Measurements from ENCODE around the gene KRTAP10-3. TPM values are rescaled to one million over a fixed set of nuclear protein-coding genes. Genes with fewer than 3 reads are reported as not detected.

KRTAP10-3 gene
- total RNA-seq, 1 donor from 2014 or later = not detected

- Mint-ChIP-seq H3K4me3 (peak overlapping the region; percentile 33), H3K9me3 (peaks cover 17% of the 10 kb centered on the region), H3K27me3 (peaks cover 28% of the 10 kb centered on the region), H3K4me1 (peaks cover 8% of the 10 kb centered on the region), H3K36me3 (ENCODE audit: low read depth) (peaks cover 8% of the 10 kb centered on the region), H3K27ac (no peak overlapping the region)
- ATAC-seq (ENCODE audit: low read depth) = no peak
- ChIA-PET CTCF (no interaction called here), POLR2A (interaction anchor here (0.5 kb wide), 1 partner anchor 1326 kb away, joined by 4 read pairs; no protein-coding TSS in a partner anchor)
- TF ChIP-seq, protein P1, sequence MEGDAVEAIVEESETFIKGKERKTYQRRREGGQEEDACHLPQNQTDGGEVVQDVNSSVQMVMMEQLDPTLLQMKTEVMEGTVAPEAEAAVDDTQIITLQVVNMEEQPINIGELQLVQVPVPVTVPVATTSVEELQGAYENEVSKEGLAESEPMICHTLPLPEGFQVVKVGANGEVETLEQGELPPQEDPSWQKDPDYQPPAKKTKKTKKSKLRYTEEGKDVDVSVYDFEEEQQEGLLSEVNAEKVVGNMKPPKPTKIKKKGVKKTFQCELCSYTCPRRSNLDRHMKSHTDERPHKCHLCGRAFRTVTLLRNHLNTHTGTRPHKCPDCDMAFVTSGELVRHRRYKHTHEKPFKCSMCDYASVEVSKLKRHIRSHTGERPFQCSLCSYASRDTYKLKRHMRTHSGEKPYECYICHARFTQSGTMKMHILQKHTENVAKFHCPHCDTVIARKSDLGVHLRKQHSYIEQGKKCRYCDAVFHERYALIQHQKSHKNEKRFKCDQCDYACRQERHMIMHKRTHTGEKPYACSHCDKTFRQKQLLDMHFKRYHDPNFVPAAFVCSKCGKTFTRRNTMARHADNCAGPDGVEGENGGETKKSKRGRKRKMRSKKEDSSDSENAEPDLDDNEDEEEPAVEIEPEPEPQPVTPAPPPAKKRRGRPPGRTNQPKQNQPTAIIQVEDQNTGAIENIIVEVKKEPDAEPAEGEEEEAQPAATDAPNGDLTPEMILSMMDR (IDR thresholded peaks at IDR 0.05) = no peak
- intact Hi-C loops (cut with micrococcal nuclease) = no loop called here
- no peak for DNase-seq
These were observed 10.8 kb downstream of the KRTAP10-3 start for GRCh38 chr21:44547656-44548331.

DNA sequence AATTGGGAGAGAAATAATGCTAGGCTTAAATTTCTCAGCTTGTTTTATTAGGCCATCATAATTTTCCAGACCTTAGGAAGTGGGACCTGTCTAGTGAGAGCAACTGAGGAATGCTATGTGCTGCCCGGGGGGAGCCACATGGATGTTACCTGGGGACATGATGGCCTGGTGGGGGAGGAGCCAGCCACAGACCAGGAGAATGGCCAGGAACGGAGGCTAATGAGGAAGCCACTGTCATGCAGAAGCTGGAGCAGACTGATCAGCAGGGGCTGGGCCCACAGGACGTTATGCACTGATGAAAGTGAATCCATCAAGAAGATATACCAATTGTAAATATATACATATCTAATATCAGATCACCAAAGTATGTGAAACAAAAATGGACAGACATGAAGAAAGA lies 14.0 kb downstream of the KRTAP10-3 start:
- peaks cover 15% of the 10 kb centered on the region for H3K27me3 Mint-ChIP-seq
- TF ChIP-seq, protein P1 (IDR thresholded peaks at IDR 0.05) = no peak
- H3K27ac Mint-ChIP-seq = no peak overlapping the region
- CTCF ChIA-PET = no interaction called here
- peaks cover 17% of the 10 kb centered on the region for H3K9me3 Mint-ChIP-seq
- DNase-seq = no peak
- POLR2A ChIA-PET = no interaction called here
- ATAC-seq (ENCODE audit: low read depth) = no peak
- intact Hi-C loops (cut with micrococcal nuclease) = no loop called here
- peaks cover 8% of the 10 kb centered on the region for H3K36me3 Mint-ChIP-seq (ENCODE audit: low read depth)
- H3K4me1 Mint-ChIP-seq = peaks cover 8% of the 10 kb centered on the region
- H3K4me3 Mint-ChIP-seq = no peak overlapping the region

DNA sequence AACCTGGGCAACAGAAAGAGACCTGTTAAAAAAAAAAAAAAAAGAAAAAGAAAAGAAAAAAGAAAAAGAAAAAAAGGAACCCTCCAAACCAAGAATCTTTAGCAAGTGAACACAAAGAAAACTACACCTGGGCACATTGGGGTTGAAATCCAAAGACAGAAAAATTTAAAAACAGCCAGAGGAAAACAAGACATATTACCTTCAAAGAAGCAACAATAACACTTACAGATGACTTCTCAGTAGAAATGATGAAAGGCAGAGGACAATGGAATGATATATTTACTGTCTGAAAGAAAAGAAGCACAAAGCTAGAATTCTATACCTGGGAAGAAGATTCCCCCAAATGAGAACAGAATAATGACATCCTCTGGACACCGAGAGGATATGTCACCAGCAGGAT lies 15.9 kb downstream of the KRTAP10-3 start:
- no peak overlapping the region for H3K27ac Mint-ChIP-seq
- ChIA-PET POLR2A (no interaction called here), CTCF (no interaction called here)
- peaks cover 8% of the 10 kb centered on the region for H3K27me3 Mint-ChIP-seq
- TF ChIP-seq, protein P1 (IDR thresholded peaks at IDR 0.05) = no peak
- H3K4me1 Mint-ChIP-seq = peaks cover 6% of the 10 kb centered on the region
- no peak overlapping the region for H3K4me3 Mint-ChIP-seq
- peaks cover 6% of the 10 kb centered on the region for H3K36me3 Mint-ChIP-seq (ENCODE audit: low read depth)
- intact Hi-C loops (cut with micrococcal nuclease) = no loop called here
- ATAC-seq (ENCODE audit: low read depth) (no peak), DNase-seq (no peak)
- H3K9me3 Mint-ChIP-seq = peaks cover 15% of the 10 kb centered on the region

GRCh38 chr21:44540741-44541288 lies 17.8 kb downstream of the KRTAP10-3 start:
- H3K4me3 Mint-ChIP-seq = no peak overlapping the region
- no peak for DNase-seq
- no peaks in the 10 kb centered on the region for H3K36me3 Mint-ChIP-seq (ENCODE audit: low read depth)
- ATAC-seq (ENCODE audit: low read depth) = no peak
- POLR2A ChIA-PET = no interaction called here
- intact Hi-C loops (cut with micrococcal nuclease) = no loop called here
- H3K9me3 Mint-ChIP-seq = peaks cover 5% of the 10 kb centered on the region
- H3K27me3 Mint-ChIP-seq = peaks cover 8% of the 10 kb centered on the region
- no peak overlapping the region for H3K27ac Mint-ChIP-seq
- CTCF ChIA-PET = no interaction called here
- TF ChIP-seq, protein P1 (IDR thresholded peaks at IDR 0.05) = no peak
- no peaks in the 10 kb centered on the region for H3K4me1 Mint-ChIP-seq

DNA sequence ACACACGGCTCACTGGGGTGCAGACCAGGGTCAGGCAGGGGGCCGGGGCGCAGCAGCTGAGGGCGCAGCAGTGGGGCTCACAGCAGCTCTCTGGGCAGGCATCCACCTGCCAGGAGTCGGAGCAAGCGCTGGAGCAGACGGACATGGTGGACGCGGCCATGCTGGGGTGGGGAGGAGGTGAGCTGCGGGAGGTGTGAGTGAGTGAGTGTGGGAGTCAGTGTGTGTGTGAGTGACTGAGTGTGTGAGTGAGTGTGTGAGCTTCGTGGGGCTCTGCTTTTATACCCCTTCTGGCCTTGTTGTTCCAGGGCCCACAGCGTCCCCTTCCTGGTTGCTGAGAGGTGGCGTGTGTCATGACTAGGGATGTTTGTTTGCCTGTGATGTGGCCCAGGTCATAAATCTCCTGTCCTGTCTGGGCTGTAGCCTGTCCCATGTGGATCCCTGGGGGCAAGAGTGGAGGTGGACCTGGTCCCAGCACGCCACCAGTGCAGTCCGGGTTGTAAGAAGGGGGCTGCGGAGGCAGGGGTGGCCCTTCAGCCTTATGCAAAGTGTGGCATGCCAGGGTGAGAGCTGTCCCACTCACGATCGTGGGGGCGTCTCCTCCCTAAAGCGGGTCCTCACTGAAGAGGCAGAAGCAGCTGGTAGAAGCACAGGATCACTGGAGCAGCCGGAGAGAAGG lies 18.5 kb downstream of the KRTAP10-3 start, which contains the start of gene KRTAP10-1:
TSS of gene KRTAP10-1 (minus strand) at position 205 of the 676 bp plus-strand sequence. CDS start at position 160, 45 bp downstream.
- no peak for DNase-seq
- intact Hi-C loops (cut with micrococcal nuclease) = no loop called here
- no peak within 1 kb of the TSS for H3K4me3 Mint-ChIP-seq
- no peaks in the 10 kb centered on the region for H3K36me3 Mint-ChIP-seq (ENCODE audit: low read depth)
- TF ChIP-seq, protein P1 (IDR thresholded peaks at IDR 0.05) = no peak
- H3K27ac Mint-ChIP-seq = no peak within 1 kb of the TSS
- no peaks in the 10 kb centered on the region for H3K9me3 Mint-ChIP-seq
- ATAC-seq (ENCODE audit: low read depth) = no peak
- no peaks in the 10 kb centered on the region for H3K4me1 Mint-ChIP-seq
- CTCF ChIA-PET = no interaction called here
- POLR2A ChIA-PET = no interaction called here
- H3K27me3 Mint-ChIP-seq = peaks cover 8% of the 10 kb centered on the region
